Activated CD8-positive, alpha-beta memory T cell treated with anti-CD3 and anti-CD28 coated beads, Interleukin-2, amount 50 U/mL, for 24 hours (primary cell): ENCODE results near the gene ITPR3.

Source experiments
- DNase-seq: peaks from one replicate; pipeline ENCODE4 v3.0.0-alpha.2; 2020; ENCODE audit errors: extremely low read depth

ITPR3 gene

GRCh38 chr6:33670086-33670660, 49.1 kb downstream of the ITPR3 start:
- DNase-seq = no peak

GRCh38 chr6:33670971-33671743, 50.0 kb downstream of the ITPR3 start:
- no peak for DNase-seq

GRCh38 chr6:33671744-33672072, 50.6 kb downstream of the ITPR3 start:
- no peak for DNase-seq

- no peak for DNase-seq
Measured at GRCh38 chr6:33672808-33673207, 51.7 kb downstream of the ITPR3 start.

- no peak for DNase-seq
Measured at GRCh38 chr6:33673851-33674250, 52.7 kb downstream of the ITPR3 start.

- no peak for DNase-seq
Measured at GRCh38 chr6:33675968-33676367, 54.8 kb downstream of the ITPR3 start.

- no peak for DNase-seq
Measured at GRCh38 chr6:33676416-33677142, 55.5 kb downstream of the ITPR3 start.

- no peak for DNase-seq
Measured at GRCh38 chr6:33677143-33677660, 56.1 kb downstream of the ITPR3 start.

GRCh38 chr6:33677689-33678088, 56.6 kb downstream of the ITPR3 start:
- DNase-seq = no peak

- DNase-seq = no peak
Measured at GRCh38 chr6:33678233-33678931, 57.3 kb downstream of the ITPR3 start.

GRCh38 chr6:33678932-33679490, 57.9 kb downstream of the ITPR3 start:
- no peak for DNase-seq

GRCh38 chr6:33679761-33680160, 58.6 kb downstream of the ITPR3 start:
- DNase-seq = no peak

- DNase-seq = no peak
Measured at GRCh38 chr6:33682341-33682740, 61.2 kb downstream of the ITPR3 start.

GRCh38 chr6:33683051-33683571, 62.0 kb downstream of the ITPR3 start:
- peak; percentile 26 for DNase-seq

GRCh38 chr6:33683576-33684427, 62.7 kb downstream of the ITPR3 start:
- DNase-seq = no peak

- no peak for DNase-seq
Measured at GRCh38 chr6:33684428-33684896, 63.3 kb downstream of the ITPR3 start.

GRCh38 chr6:33684983-33685382, 63.9 kb downstream of the ITPR3 start:
- no peak for DNase-seq

GRCh38 chr6:33685411-33686224, 64.5 kb downstream of the ITPR3 start:
- no peak for DNase-seq

GRCh38 chr6:33686225-33686924, 65.3 kb downstream of the ITPR3 start:
- no peak for DNase-seq
